SK-N-SH (cell line): ENCODE results near the gene POLR3GL.

Source experiments
- CTCF ChIP-seq: fragments of 200-600 bp; sonication (generic); IDR thresholded peaks from 2 replicates; pipeline ENCODE4 v1.6.1; 2017; ENCODE audit warnings: antibody characterized with exemption, mild to moderate bottlenecking, moderate library complexity
- EP300 ChIP-seq, 2 experiments: IDR thresholded peaks; 2 replicates each; pipeline versions ENCODE4 v1.4.0 to v1.6.1; 2012; ENCODE audit warnings: borderline replicate concordance in 1 of 2, low read depth in 1 of 2, low read length in 1 of 2

- TF ChIP-seq EP300 (IDR thresholded peaks at IDR 0.05; ENCODE audit: borderline replicate concordance in 1 of 2, low read depth in 1 of 2, low read length in 1 of 2) (peak; percentile 55 to 59; a peak in 3 of 4 replicates), CTCF (no peak)
Measured at GRCh38 chr1:145996433-145997015, 32.0 kb downstream of the POLR3GL start, which contains the start of gene TXNIP.
